Posterior vena cava (tissue), 2 donors: ENCODE results near the gene C3orf52. TPM values are rescaled to one million over a fixed set of nuclear protein-coding genes. Genes with fewer than 3 reads are reported as not detected.
"Not testable (repeated sequence)": the region's sequence is repeated elsewhere in the genome, so short reads cannot be mapped to it uniquely, and the experiment has no call there.

Experiments used
- DNase-seq: peaks from one replicate; pipeline ENCODE4 v3.0.0-alpha.2; 2020; ENCODE audit warnings: low spot score
- intact Hi-C, 2 donors: fragments of 100-400 bp; cut with DNase I; formaldehyde crosslinking; loops; one replicate each; pipeline versions ENCODE4 v1.14.1 to v1.14.2; 2022 to 2023
- long read RNA-seq, 2 donors: library from polyadenylated mRNA; unstranded; transcript quantifications; one replicate each; pipeline ENCODE4 v2.0.0, GENCODE V29; 2020 to 2021
- total RNA-seq, 2 donors: library from RNA; stranded (reverse); fragmentation: NEBNext Ultra II Directional; extraction: Animal tissue kit (Norgen Biotek cat#: 25700); gene quantifications; one replicate each; pipeline ENCODE4 v1.2.1, GENCODE V29; 2021
- donor health status: DM: yes; HTN: yes; CAD: no.
- donor health status: DM: yes; HTN: yes; CAD: no.

C3orf52 gene, protein sequence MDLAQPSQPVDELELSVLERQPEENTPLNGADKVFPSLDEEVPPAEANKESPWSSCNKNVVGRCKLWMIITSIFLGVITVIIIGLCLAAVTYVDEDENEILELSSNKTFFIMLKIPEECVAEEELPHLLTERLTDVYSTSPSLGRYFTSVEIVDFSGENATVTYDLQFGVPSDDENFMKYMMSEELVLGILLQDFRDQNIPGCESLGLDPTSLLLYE
- total RNA-seq, result 1 to 10 TPM; 2.1 to 9.9 TPM
- long read RNA-seq, donor 1, result 0 reads
- long read RNA-seq, donor 2, transcript C3orf52-201 (6 exons, 2,277 nt), result major isoform, 9 of 14 reads
- long read RNA-seq, donor 2, partial matches to known transcripts, result 0 of 14 reads
- long read RNA-seq, donor 2, other reads (novel, unspliced or antisense), result 4 of 14 reads

DNA sequence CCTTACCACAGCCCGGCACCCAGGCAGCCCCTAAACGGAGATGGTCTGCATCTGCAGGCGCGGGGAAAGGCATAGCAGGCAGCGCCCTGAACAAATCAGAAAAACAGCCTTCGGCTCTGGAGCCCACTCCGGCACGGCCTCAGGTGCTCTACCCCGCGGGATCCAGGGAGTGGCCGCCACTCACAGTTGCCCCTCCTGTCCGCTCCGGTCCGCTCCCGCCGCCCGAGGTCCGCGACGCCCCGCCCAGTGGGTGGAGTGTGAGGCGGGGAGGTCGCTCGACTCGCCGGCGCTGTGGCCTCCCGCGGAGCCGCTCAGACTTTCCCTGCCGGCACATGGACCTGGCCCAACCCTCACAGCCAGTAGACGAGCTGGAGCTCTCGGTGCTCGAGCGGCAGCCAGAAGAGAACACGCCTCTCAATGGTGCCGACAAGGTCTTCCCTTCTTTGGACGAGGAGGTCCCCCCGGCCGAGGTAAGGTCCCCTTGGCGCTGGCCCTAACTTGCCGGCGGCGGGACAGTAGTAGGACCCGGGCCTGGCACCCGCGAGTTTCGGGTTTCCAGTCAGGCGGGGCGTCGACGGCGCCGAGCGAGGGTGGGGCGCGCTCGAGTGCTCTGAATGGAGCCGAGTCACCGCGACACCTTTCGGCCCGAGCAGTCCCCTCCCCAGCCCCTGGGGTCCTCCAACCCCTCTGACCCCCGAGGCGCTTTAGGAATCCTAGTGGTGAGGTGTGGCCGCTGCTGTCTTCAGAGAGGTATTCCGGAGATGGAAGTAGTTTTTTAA lies at the start of gene C3orf52:
Gene C3orf52, plus strand, starts transcription at position 314 of the 779 bp plus-strand sequence. Its CDS starts 19 bp downstream, at position 333.
- intact Hi-C loops, result no loop called here
- peak; percentile 91 for DNase-seq

DNA sequence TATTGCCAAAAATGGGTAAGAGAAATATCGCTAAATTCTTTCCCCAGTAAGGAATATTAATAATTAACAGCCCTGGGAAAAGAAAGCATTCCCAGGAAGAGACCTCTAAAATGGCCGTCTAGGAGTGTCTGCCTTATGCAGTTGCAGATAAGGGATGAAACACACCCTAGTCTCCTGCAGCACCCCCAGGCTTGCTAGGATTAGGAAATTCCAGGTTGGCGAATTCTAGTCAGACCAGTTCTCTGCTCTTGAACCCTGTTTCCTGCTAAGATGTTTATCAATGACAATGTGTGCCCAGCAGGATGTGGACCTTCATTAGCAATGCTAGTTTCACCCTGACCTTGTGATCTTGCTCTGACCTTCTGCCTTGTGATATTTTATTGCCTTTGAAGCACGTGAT lies 49.0 kb upstream of the C3orf52 start:
- DNase-seq, result not testable (repeated sequence)
- intact Hi-C loops, result loop anchor here in 1 of 2 donors (10.0 kb wide), 1 partner anchor 952 kb away; no protein-coding TSS in a partner anchor

GRCh38 chr3:112038863-112039262 lies 47.3 kb upstream of the C3orf52 start:
- intact Hi-C loops, result loop anchor here in 1 of 2 donors (10.0 kb wide), 1 partner anchor 954 kb away; no protein-coding TSS in a partner anchor
- DNase-seq, result no peak

GRCh38 chr3:112041321-112041720 lies 44.9 kb upstream of the C3orf52 start:
- intact Hi-C loops, result no loop called here
- DNase-seq, result no peak

DNA sequence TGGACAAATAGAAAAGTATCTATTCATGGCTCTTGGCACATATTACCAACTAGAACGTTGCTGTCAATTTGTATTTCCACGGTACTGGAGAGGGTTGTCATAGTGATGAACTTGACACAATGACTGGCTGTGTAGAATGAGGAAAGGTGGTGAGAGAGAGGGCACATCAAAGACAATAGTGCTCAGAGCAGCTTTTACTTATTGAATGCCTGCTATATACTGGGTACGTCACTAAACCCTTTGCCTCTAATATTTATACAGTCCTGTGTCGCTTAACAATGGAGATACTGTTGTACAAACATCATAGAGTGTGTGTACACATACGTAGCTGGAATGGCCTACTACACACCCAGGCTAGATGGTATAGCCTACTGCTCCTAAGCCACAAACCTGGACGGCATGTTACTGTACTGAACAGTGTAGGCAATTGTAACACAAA lies 43.3 kb upstream of the C3orf52 start:
- intact Hi-C loops, result no loop called here
- DNase-seq, result no peak

- intact Hi-C loops, result no loop called here
- DNase-seq, result no peak
Measured at GRCh38 chr3:112043621-112044201, 42.5 kb upstream of the C3orf52 start.

- no peak for DNase-seq
- intact Hi-C loops, result no loop called here
Measured at GRCh38 chr3:112046599-112046998, 39.6 kb upstream of the C3orf52 start.

GRCh38 chr3:112047264-112047663 lies 38.9 kb upstream of the C3orf52 start:
- intact Hi-C loops, result no loop called here
- no peak for DNase-seq

- intact Hi-C loops, result no loop called here
- no peak for DNase-seq
Measured at GRCh38 chr3:112048911-112049310, 37.3 kb upstream of the C3orf52 start.

GRCh38 chr3:112053229-112053628 lies 33.0 kb upstream of the C3orf52 start:
- no peak for DNase-seq
- intact Hi-C loops, result no loop called here

DNA sequence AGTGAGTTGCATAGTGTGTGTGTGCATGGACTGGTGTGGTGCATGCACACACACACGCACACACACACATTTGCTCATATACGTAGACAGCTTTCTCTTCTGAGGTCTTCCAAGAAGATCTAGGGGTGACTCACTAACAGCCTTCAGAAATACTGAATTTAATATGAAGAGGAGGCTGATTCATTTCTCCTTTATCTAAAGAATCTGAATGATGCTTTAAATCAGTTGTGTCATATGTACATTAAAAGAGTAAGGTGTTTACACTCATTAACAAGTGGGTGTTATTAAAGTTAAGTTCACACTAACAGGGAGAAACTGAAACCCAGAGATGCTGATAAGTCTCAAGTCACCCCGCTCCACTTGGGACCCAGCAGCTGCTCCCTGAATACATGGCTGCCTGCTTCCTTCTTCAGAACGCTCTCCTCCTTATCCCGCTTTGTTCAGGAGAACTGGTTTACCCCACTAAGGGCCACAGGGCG lies 29.7 kb upstream of the C3orf52 start:
- no peak for DNase-seq
- intact Hi-C loops, result no loop called here

DNA sequence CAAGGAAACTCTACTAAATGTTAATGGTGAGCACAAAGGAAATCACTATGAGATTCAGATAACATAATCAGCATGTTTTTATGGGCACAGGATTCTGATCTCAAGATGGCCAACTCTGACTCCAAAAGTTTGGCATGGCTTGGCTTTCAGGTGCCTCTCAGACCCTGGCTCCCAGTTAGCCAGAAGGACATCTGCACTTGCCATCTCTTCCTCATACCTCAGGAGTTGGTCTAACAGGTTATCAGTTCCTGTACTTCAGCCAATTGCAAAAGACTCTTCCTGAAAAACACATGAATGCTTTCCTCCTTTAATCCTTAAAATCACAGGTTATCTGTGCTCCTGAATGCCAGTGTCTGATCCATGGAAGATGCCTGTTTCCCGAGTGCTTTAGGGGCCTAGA lies 26.7 kb upstream of the C3orf52 start:
- no peak for DNase-seq
- intact Hi-C loops, result no loop called here

- no peak for DNase-seq
- intact Hi-C loops, result no loop called here
Measured at GRCh38 chr3:112061152-112061551, 25.0 kb upstream of the C3orf52 start.

- intact Hi-C loops, result not testable (repeated sequence)
Measured at GRCh38 chr3:112072387-112073060, 13.7 kb upstream of the C3orf52 start.

GRCh38 chr3:112074006-112074405 lies 12.2 kb upstream of the C3orf52 start:
- intact Hi-C loops, result no loop called here
- no peak for DNase-seq

More at GRCh38 chr3:112072387-112073060, 13.7 kb upstream of the C3orf52 start:
- DNase-seq, result not testable (repeated sequence)

DNA sequence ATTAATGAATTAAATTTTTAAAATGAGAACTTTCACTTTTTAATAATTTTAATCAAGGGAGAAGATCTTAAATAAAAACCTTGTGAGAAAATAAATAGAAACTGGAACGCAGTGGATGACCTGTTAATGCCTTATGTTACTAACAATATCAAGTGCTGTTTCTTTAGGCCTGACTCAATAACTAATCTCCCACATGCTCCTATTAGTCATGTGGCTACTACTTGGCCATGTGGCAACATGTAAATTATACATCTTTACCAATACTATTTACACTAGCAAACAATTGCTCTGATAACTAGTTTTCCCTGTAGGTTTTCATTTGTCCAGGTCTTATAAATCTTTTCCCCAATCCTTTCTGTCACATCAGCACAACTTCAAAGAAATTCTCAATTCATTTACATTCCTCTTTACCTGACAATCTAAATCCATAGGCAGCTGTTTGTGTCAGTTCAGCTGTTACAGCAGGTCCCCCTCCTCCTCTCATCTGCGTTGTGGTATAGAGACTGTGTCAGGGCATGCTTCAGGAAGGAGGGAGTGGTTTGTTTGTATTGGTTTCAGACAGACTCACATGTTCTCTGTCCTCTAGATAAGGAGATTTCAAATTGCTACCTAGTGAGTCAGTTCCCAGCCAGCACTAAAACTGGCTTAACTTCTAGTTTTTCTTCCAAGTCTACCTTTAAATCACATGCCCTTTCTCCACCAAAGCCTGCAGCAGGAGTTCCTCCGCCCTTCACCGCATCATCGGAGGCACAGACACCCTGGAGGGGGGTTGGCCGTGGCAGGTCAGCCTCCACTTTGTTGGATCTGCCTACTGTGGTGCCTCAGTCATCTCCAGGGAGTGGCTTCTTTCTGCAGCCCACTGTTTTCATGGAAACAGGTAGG lies 11.3 kb upstream of the C3orf52 start:
- no peak for DNase-seq
- intact Hi-C loops, result no loop called here

DNA sequence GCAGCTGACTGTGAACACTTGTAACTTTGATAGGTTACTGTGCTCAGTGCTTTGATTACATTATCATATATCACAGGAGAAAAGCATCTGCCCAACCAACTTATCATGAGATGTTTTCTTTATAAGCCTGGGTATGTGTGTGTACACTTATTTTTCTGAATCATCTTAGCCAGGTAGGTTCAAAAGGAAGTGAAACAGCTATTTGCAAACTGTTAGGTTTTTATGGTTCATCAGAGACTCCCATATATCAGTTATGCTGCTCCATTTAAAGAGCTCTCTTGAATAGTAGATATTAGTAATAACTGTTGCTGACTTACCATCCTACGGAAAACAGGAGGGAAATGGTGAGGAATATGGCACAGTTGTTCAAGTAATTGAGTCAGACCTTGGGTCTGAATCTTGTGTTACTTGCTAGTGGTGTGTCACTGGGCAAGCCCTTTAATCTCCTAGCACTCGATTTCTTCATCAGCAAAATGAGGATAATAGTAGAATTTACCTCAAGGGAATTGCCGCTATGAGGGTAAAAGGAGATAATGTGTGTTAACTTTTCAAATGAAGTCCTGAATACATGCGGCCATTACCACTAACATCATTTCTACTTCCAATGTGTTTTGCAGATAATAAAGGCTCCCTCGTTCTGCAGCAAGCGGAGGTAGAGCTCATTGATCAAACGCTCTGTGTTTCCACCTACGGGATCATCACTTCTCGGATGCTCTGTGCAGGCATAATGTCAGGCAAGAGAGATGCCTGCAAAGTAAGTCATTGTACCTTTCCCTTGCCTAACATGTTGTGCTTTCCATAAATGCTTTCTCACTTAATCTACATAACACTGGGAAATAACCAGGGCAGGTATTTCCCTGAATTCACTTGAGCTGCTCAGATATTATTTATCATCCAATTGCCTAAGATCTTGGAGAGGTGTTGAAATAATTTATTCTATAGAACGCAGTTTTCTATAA lies 7.8 kb upstream of the C3orf52 start:
- no peak for DNase-seq
- intact Hi-C loops, result no loop called here
